Testis (tissue), 2 donors: ENCODE measurements around the gene CC2D1B.

Experiments
- CTCF ChIP-seq, 3 experiments: fragments of 450-650 bp in 2 of 3; fragments of 200-600 bp in 1 of 3; sonication (generic) in 1 of 3; IDR thresholded peaks; one replicate each; pipeline ENCODE4 v1.5.1; 2016 to 2019; ENCODE audit warnings: antibody characterized with exemption in 3 of 3, mild to moderate bottlenecking in 2 of 3, moderate library complexity in 1 of 3
- POLR2A ChIP-seq: fragments of 450-650 bp; IDR thresholded peaks from one replicate; pipeline ENCODE4 v1.6.1; 2017; ENCODE audit warnings: antibody characterized with exemption, mild to moderate bottlenecking, moderate library complexity

GRCh38 chr1:52348704-52349300 is 17.2 kb downstream of the CC2D1B start:
- TF ChIP-seq POLR2A (no peak), CTCF (IDR thresholded peaks at IDR 0.05) (peak in 2 of 3 experiments; percentile 9 to 12)
